ENCODE measurements around the gene CLEC18A.
"Not testable (repeated sequence)": the region's sequence is repeated elsewhere in the genome, so short reads cannot be mapped to it uniquely, and the experiment has no call there.

The CLEC18A gene

GRCh38 chr16:69939821-69940585 is 11.1 kb upstream of the CLEC18A start:
- H3K4me3 ChIP-seq (replicated peaks; ENCODE audit: low read depth, low read length), result no peak overlapping the region
- no peak for TF ChIP-seq CTCF (IDR thresholded peaks at IDR 0.05; ENCODE audit: low read length, missing control alignments)
- DNase-seq (ENCODE audit: low read depth), result no peak

GRCh38 chr16:69940676-69941075 is 10.5 kb upstream of the CLEC18A start:
- no peak for DNase-seq (ENCODE audit: low read depth)
- no peak for TF ChIP-seq CTCF (IDR thresholded peaks at IDR 0.05; ENCODE audit: low read length, missing control alignments)
- H3K4me3 ChIP-seq (replicated peaks; ENCODE audit: low read depth, low read length), result no peak overlapping the region

- no peak for DNase-seq (ENCODE audit: low read depth)
- H3K4me3 ChIP-seq (replicated peaks; ENCODE audit: low read depth, low read length), result no peak overlapping the region
- no peak for TF ChIP-seq CTCF (IDR thresholded peaks at IDR 0.05; ENCODE audit: low read length, missing control alignments)
Measured at GRCh38 chr16:69941251-69942098, 9.7 kb upstream of the CLEC18A start.

GRCh38 chr16:69942099-69942491 is 9.0 kb upstream of the CLEC18A start:
- TF ChIP-seq CTCF (IDR thresholded peaks at IDR 0.05; ENCODE audit: low read length, missing control alignments), result no peak
- no peak overlapping the region for H3K4me3 ChIP-seq (replicated peaks; ENCODE audit: low read depth, low read length)
- no peak for DNase-seq (ENCODE audit: low read depth)

- no peak for TF ChIP-seq CTCF (IDR thresholded peaks at IDR 0.05; ENCODE audit: low read length, missing control alignments)
- DNase-seq (ENCODE audit: low read depth), result no peak
- H3K4me3 ChIP-seq (replicated peaks; ENCODE audit: low read depth, low read length), result no peak overlapping the region
Measured at GRCh38 chr16:69942627-69943170, 8.4 kb upstream of the CLEC18A start.

- not testable (repeated sequence) for DNase-seq (ENCODE audit: low read depth)
Measured at GRCh38 chr16:69943241-69944036, 7.7 kb upstream of the CLEC18A start.

GRCh38 chr16:69950411-69950810 is 723 bp upstream of the CLEC18A start:
- DNase-seq (ENCODE audit: low read depth), result not testable (repeated sequence)

More at GRCh38 chr16:69943241-69944036, 7.7 kb upstream of the CLEC18A start:
- H3K4me3 ChIP-seq (replicated peaks; ENCODE audit: low read depth, low read length), result not testable (repeated sequence)

GRCh38 chr16:69951672-69952031 is 518 bp downstream of the CLEC18A start:
- DNase-seq (ENCODE audit: low read depth); H3K4me3 ChIP-seq (replicated peaks; ENCODE audit: low read depth, low read length): not testable (repeated sequence)

More at GRCh38 chr16:69950411-69950810, 723 bp upstream of the CLEC18A start:
- not testable (repeated sequence) for H3K4me3 ChIP-seq (replicated peaks; ENCODE audit: low read depth, low read length)

GRCh38 chr16:69952116-69952515 is 982 bp downstream of the CLEC18A start:
- not testable (repeated sequence) for H3K4me3 ChIP-seq (replicated peaks; ENCODE audit: low read depth, low read length); DNase-seq (ENCODE audit: low read depth)

- DNase-seq (ENCODE audit: low read depth); H3K4me3 ChIP-seq (replicated peaks; ENCODE audit: low read depth, low read length): not testable (repeated sequence)
Measured at GRCh38 chr16:69952572-69953355, 1.6 kb downstream of the CLEC18A start.

- H3K4me3 ChIP-seq (replicated peaks; ENCODE audit: low read depth, low read length); DNase-seq (ENCODE audit: low read depth): not testable (repeated sequence)
Measured at GRCh38 chr16:69954241-69954640, 3.1 kb downstream of the CLEC18A start.

All from fibroblast of pulmonary artery (primary cell).